OCI-LY7 (cell line): Measurements from ENCODE around the gene ULK4. TPM values are rescaled to one million over a fixed set of nuclear protein-coding genes. Genes with fewer than 3 reads are reported as not detected.

ENCODE experiments used
- BruUV-seq: library from RNA; stranded (reverse); fragments of 400-500 nt; replicated peaks from 2 replicates; lab custom pipeline; 2021; lab: Mats Ljungman, UMichigan
- CTCF ChIA-PET: fragments of 300-600 bp; sonication (Branson Sonifier 250); formaldehyde crosslinking; loops from one replicate; lab custom pipeline; 2022; ENCODE audit warnings: antibody characterized with exemption; ENCODE audit not compliant: unreplicated experiment; lab: Charles Lee
- POLR2A ChIA-PET: fragments of 300-600 bp; sonication (Branson Sonifier 250); formaldehyde crosslinking; loops from one replicate; lab custom pipeline; 2022; ENCODE audit warnings: antibody characterized with exemption; lab: Charles Lee
- DNase-seq: peaks from one replicate; pipeline ENCODE4 v3.0.0-alpha.2; 2015; ENCODE audit warnings: low spot score
- H2AFZ ChIP-seq: fragments of 200-600 bp; sonication (generic), shearing (Covaris generic); 2 replicates; pipeline ENCODE4 v1.6.1; 2014; ENCODE audit warnings: mild to moderate bottlenecking, antibody characterized with exemption, low read length, moderate library complexity
- H3K27ac ChIP-seq: fragments of 200-600 bp; sonication (generic); 2 replicates; pipeline ENCODE4 v1.5.1; 2014; ENCODE audit warnings: mixed run types, low read depth, mild to moderate bottlenecking, moderate library complexity, low read length, inconsistent platforms; ENCODE audit not compliant: poor library complexity, severe bottlenecking
- H3K36me3 ChIP-seq: fragments of 200-600 bp; sonication (generic); 2 replicates; pipeline ENCODE4 v1.6.1; 2014; ENCODE audit warnings: mild to moderate bottlenecking, antibody characterized with exemption, low read length, moderate library complexity, mixed read lengths; ENCODE audit not compliant: insufficient read depth
- H3K4me1 ChIP-seq: fragments of 200-600 bp; sonication (generic); 2 replicates; pipeline ENCODE4 v1.5.1; 2014; ENCODE audit warnings: mild to moderate bottlenecking, low read length; ENCODE audit not compliant: insufficient read depth, poor library complexity, severe bottlenecking
- H3K4me2 ChIP-seq: fragments of 200-600 bp; sonication (generic); 2 replicates; pipeline ENCODE4 v1.6.1; 2014; ENCODE audit warnings: mild to moderate bottlenecking, low read length
- H3K4me3 ChIP-seq: fragments of 200-600 bp; sonication (generic); 2 replicates; pipeline ENCODE4 v1.5.1; 2014; ENCODE audit warnings: mild to moderate bottlenecking, low read depth, low read length; ENCODE audit not compliant: poor library complexity, severe bottlenecking
- H3K79me2 ChIP-seq: fragments of 200-600 bp; sonication (generic); 2 replicates; pipeline ENCODE4 v1.6.1; 2016; ENCODE audit warnings: low read depth, mild to moderate bottlenecking, low read length, moderate library complexity, mixed read lengths; ENCODE audit not compliant: insufficient read depth
- H3K9me2 ChIP-seq: fragments of 200-600 bp; sonication (generic); 2 replicates; pipeline ENCODE4 v1.6.1; 2016; ENCODE audit warnings: mild to moderate bottlenecking, low read length, mixed read lengths; ENCODE audit not compliant: insufficient read depth
- H3K9me3 ChIP-seq: fragments of 200-600 bp; sonication (generic); 2 replicates; pipeline ENCODE4 v1.6.1; 2014; ENCODE audit warnings: mild to moderate bottlenecking, mixed run types, low read length, mixed read lengths
- H4K20me1 ChIP-seq: fragments of 200-600 bp; sonication (generic); 2 replicates; pipeline ENCODE4 v1.6.1; 2014; ENCODE audit warnings: mild to moderate bottlenecking, antibody characterized with exemption, low read length, moderate library complexity, mixed read lengths; ENCODE audit not compliant: insufficient read depth
- EZH2phosphoT487 ChIP-seq: fragments of 200-600 bp; sonication (generic); IDR thresholded peaks from 2 replicates; pipeline ENCODE4 v1.6.1; 2018; ENCODE audit warnings: low read depth, borderline replicate concordance, mild to moderate bottlenecking, mixed run types, antibody characterized with exemption, low read length, moderate library complexity, mixed read lengths
- intact Hi-C: fragments of 100-400 bp; cut with micrococcal nuclease; formaldehyde crosslinking; loops from one replicate; pipeline ENCODE4 v1.10.0; 2022; ENCODE audit not compliant: unreplicated experiment
- small RNA-seq: library from RNA; depleted of rRNA; stranded (forward); fragments of <200 nt; gene quantifications from one replicate; pipeline ENCODE3, GENCODE V24; 2014
- total RNA-seq, 2 experiments: library from RNA; depleted of rRNA in 1 of 2; stranded (reverse); fragments of >200 nt in 1 of 2; shearing (Covaris generic) in 1 of 2; gene quantifications; 2 replicates each; pipeline ENCODE4 v1.2.3, GENCODE V29; 2014 to 2022
- TF ChIP-seq, protein P1 (sequence below): fragments of 200-600 bp; sonication (generic); conservative IDR thresholded peaks from 2 replicates; pipeline ENCODE4 v1.5.1; 2014; ENCODE audit warnings: mild to moderate bottlenecking, antibody characterized with exemption, low read length, moderate library complexity, mixed read lengths

The ULK4 gene
- total RNA-seq, 2 experiments from 2014 or later, result 18.9 to 21.0 TPM

DNA sequence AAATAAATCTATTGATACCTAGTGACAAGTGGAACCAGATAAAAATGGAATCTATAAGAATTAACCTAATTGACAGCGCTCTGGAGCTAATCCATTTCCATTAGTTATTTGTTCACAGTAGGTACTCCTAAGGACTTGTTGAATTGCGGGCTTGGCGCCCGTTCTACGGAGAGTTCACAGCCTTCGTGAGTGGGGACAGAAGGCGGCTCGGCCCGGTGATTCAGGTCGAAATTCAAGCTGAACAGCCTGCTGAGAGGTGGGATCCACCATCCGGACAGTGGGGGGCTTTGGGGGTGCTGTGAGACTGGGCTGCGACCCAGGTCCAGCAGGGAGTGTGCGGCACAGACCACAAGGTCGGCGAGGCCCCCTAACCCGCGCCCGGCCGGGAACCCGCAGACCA, 763.4 kb downstream of the ULK4 start:
- TF ChIP-seq, protein P1, sequence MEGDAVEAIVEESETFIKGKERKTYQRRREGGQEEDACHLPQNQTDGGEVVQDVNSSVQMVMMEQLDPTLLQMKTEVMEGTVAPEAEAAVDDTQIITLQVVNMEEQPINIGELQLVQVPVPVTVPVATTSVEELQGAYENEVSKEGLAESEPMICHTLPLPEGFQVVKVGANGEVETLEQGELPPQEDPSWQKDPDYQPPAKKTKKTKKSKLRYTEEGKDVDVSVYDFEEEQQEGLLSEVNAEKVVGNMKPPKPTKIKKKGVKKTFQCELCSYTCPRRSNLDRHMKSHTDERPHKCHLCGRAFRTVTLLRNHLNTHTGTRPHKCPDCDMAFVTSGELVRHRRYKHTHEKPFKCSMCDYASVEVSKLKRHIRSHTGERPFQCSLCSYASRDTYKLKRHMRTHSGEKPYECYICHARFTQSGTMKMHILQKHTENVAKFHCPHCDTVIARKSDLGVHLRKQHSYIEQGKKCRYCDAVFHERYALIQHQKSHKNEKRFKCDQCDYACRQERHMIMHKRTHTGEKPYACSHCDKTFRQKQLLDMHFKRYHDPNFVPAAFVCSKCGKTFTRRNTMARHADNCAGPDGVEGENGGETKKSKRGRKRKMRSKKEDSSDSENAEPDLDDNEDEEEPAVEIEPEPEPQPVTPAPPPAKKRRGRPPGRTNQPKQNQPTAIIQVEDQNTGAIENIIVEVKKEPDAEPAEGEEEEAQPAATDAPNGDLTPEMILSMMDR, result no peak
- TF ChIP-seq EZH2phosphoT487, result no peak
- H4K20me1 ChIP-seq, result peaks cover 35% of the 10 kb centered on the region
- peak overlapping the region; percentile 99 for H3K4me3 ChIP-seq
- peaks cover 16% of the 10 kb centered on the region; the same call in 1 of the 2 replicates for H3K36me3 ChIP-seq
- no TSS peak for BruUV-seq
- POLR2A ChIA-PET, result interaction anchor here (0.7 to 1.7 kb wide), 6 partner anchors 13 to 1384 kb away, joined by 3 to 6 read pairs (median 3); no protein-coding TSS in a partner anchor
- H3K4me2 ChIP-seq, result peak overlapping the region; percentile 82
- intact Hi-C loops, result loop anchor here (2.0 kb wide), 1 partner anchor 742 kb away; the partner anchor contains the start of gene RPL14
- H3K27ac ChIP-seq, result no peak overlapping the region
- no peaks in the 10 kb centered on the region for H3K9me3 ChIP-seq
- DNase-seq, result no peak
- H3K79me2 ChIP-seq, result peaks cover 39% of the 10 kb centered on the region
- H3K9me2 ChIP-seq, result no peaks in the 10 kb centered on the region
- peak overlapping the region; percentile 80 for H2AFZ ChIP-seq
- CTCF ChIA-PET, result interaction anchor here (0.6 kb wide), 1 partner anchor 707 kb away, joined by 3 read pairs; no protein-coding TSS in a partner anchor
- H3K4me1 ChIP-seq, result peaks cover 27% of the 10 kb centered on the region

DNA sequence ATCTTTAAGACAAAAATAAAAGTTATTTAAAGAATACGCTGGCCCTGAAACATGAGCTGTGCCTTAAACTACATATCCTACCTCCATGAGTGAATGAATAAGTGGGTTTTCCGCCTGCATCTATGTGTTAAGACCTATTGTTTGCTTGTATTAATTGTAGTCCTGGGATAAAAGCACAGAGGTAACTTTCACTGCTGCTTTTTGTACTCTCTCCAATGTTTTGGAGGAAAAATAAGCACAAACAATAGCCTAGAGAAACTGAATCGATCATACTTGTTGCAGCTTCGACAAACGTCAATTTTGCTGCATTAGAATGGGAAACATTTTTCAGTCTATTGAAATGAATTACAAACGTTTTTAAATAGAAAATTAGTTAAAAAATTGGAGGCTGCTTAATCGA, 763.9 kb downstream of the ULK4 start:
- no peak overlapping the region for H3K27ac ChIP-seq
- no peaks in the 10 kb centered on the region for H3K9me3 ChIP-seq
- peaks cover 22% of the 10 kb centered on the region for H3K4me1 ChIP-seq
- no peak for DNase-seq
- H3K4me3 ChIP-seq, result peak overlapping the region; percentile 99
- H2AFZ ChIP-seq, result no peak overlapping the region
- H3K79me2 ChIP-seq, result peaks cover 34% of the 10 kb centered on the region
- ChIA-PET CTCF (interaction anchor here (0.6 kb wide), 1 partner anchor 707 kb away, joined by 3 read pairs; no protein-coding TSS in a partner anchor), POLR2A (interaction anchor here (0.7 to 1.7 kb wide), 3 partner anchors 14 to 1385 kb away, joined by 3 to 6 read pairs (median 3); no protein-coding TSS in a partner anchor)
- no peaks in the 10 kb centered on the region for H3K9me2 ChIP-seq
- TF ChIP-seq, protein P1, result no peak
- no peak for TF ChIP-seq EZH2phosphoT487
- peaks cover 30% of the 10 kb centered on the region for H4K20me1 ChIP-seq
- peak overlapping the region; percentile 82 for H3K4me2 ChIP-seq
- intact Hi-C loops, result loop anchor here (2.0 kb wide), 1 partner anchor 741 kb away; the partner anchor contains the start of gene RPL14
- BruUV-seq, result TSS peak; percentile 65
- H3K36me3 ChIP-seq, result peaks cover 11% of the 10 kb centered on the region; the same call in 1 of the 2 replicates

Small RNA genes lying within 50 kb of the gene (small RNA-seq; reads per million reads assigned to genes)
- gene ATP6V0E1P2 (not detected), gene RF00019 (not detected), gene RF00096 (0.42 reads per million), gene RF00602 (not detected)

Other genes starting within 250 kb of the ULK4 start
- 60.8 and 62.5 TPM in 2 replicates for gene TRAK1, start 129.3 kb upstream of the ULK4 start, total RNA-seq (2014; rRNA removed; shearing (Covaris generic))
- gene TRAK1, start 129.3 kb upstream of the ULK4 start, total RNA-seq (2022), result 88.3 and 92.6 TPM in 2 replicates